Activated effector memory CD4-positive, alpha-beta T cell treated with Interleukin-2 at 50 U/mL for 16 hours (primary cell): ENCODE results near the gene ALOX5.

ENCODE experiments used
- DNase-seq: peaks from one replicate; pipeline ENCODE4 v3.0.0-alpha.2; 2020

ALOX5 gene

GRCh38 chr10:45425621-45426563 lies 51.9 kb downstream of the ALOX5 start:
- DNase-seq, result no peak

- no peak for DNase-seq
These were observed 53.4 kb downstream of the ALOX5 start for GRCh38 chr10:45427262-45427969.

GRCh38 chr10:45427970-45428366 lies 54.0 kb downstream of the ALOX5 start:
- DNase-seq, result no peak

GRCh38 chr10:45428611-45429510 lies 54.8 kb downstream of the ALOX5 start:
- DNase-seq, result no peak

GRCh38 chr10:45429790-45430189 lies 55.8 kb downstream of the ALOX5 start:
- no peak for DNase-seq

GRCh38 chr10:45432113-45432512 lies 58.1 kb downstream of the ALOX5 start:
- no peak for DNase-seq

- no peak for DNase-seq
These were observed 58.9 kb downstream of the ALOX5 start for GRCh38 chr10:45432700-45433472.

- DNase-seq, result no peak
These were observed 59.9 kb downstream of the ALOX5 start for GRCh38 chr10:45433716-45434469.

GRCh38 chr10:45437587-45438465 lies 63.8 kb downstream of the ALOX5 start:
- no peak for DNase-seq

- no peak for DNase-seq
These were observed 64.6 kb downstream of the ALOX5 start for GRCh38 chr10:45438466-45439090.

- no peak for DNase-seq
These were observed 65.3 kb downstream of the ALOX5 start for GRCh38 chr10:45439365-45439764.

- no peak for DNase-seq
These were observed 65.9 kb downstream of the ALOX5 start for GRCh38 chr10:45439873-45440272.

- no peak for DNase-seq
These were observed 66.6 kb downstream of the ALOX5 start for GRCh38 chr10:45440511-45441062.

- no peak for DNase-seq
These were observed 67.5 kb downstream of the ALOX5 start for GRCh38 chr10:45441239-45442190.

- DNase-seq, result no peak
These were observed 68.2 kb downstream of the ALOX5 start for GRCh38 chr10:45442251-45442650.

GRCh38 chr10:45442662-45443061 lies 68.6 kb downstream of the ALOX5 start:
- no peak for DNase-seq

GRCh38 chr10:45443101-45444009 lies 69.3 kb downstream of the ALOX5 start:
- no peak for DNase-seq
